GM23248 (cell line): ENCODE measurements around the gene SYTL2. TPM values are rescaled to one million over a fixed set of nuclear protein-coding genes. Genes with fewer than 3 reads are reported as not detected.

ENCODE experiments used
- DNase-seq: peaks from one replicate; pipeline ENCODE4 v3.0.0-alpha.2; 2015
- H2AFZ ChIP-seq: fragments of 200-600 bp; sonication (generic); 2 replicates; pipeline ENCODE4 v1.6.1; 2016; ENCODE audit warnings: antibody characterized with exemption
- H3F3A ChIP-seq: fragments of 200-600 bp; sonication (generic); 2 replicates; pipeline ENCODE4 v1.6.1; 2016; ENCODE audit warnings: mild to moderate bottlenecking, antibody characterized with exemption, mixed run types; ENCODE audit not compliant: insufficient read depth
- H3K27ac ChIP-seq: fragments of 200-600 bp; sonication (generic); 2 replicates; pipeline ENCODE4 v1.5.1; 2016; ENCODE audit warnings: mild to moderate bottlenecking
- H3K27me3 ChIP-seq: fragments of 200-600 bp; sonication (generic); replicated peaks from 2 replicates; pipeline ENCODE4 v1.6.1; 2016; ENCODE audit warnings: mild to moderate bottlenecking; ENCODE audit not compliant: insufficient read depth
- H3K36me3 ChIP-seq: fragments of 200-600 bp; sonication (generic); 2 replicates; pipeline ENCODE4 v1.6.1; 2016; ENCODE audit warnings: low read depth, mild to moderate bottlenecking
- H3K4me1 ChIP-seq: fragments of 200-600 bp; sonication (generic); 2 replicates; pipeline ENCODE4 v1.6.1; 2016; ENCODE audit warnings: mild to moderate bottlenecking; ENCODE audit not compliant: insufficient read depth
- H3K4me2 ChIP-seq: fragments of 200-600 bp; sonication (generic); one replicate; pipeline ENCODE4 v1.6.1; 2016; ENCODE audit warnings: mild to moderate bottlenecking; ENCODE audit not compliant: unreplicated experiment
- H3K4me3 ChIP-seq: fragments of 200-600 bp; sonication (generic); 2 replicates; pipeline ENCODE4 v1.5.1; 2016; ENCODE audit warnings: mild to moderate bottlenecking
- H3K79me2 ChIP-seq: fragments of 200-600 bp; sonication (generic); 2 replicates; pipeline ENCODE4 v1.6.1; 2016; ENCODE audit warnings: mild to moderate bottlenecking; ENCODE audit not compliant: insufficient read depth
- H3K9ac ChIP-seq: fragments of 200-600 bp; sonication (generic); 2 replicates; pipeline ENCODE4 v1.6.1; 2016; ENCODE audit warnings: mild to moderate bottlenecking
- H3K9me2 ChIP-seq: fragments of 200-600 bp; sonication (generic); 2 replicates; pipeline ENCODE4 v1.6.1; 2016; ENCODE audit warnings: mixed run types, mild to moderate bottlenecking, moderate library complexity; ENCODE audit not compliant: insufficient read depth
- H3K9me3 ChIP-seq: fragments of 200-600 bp; sonication (generic); one replicate; pipeline ENCODE4 v1.6.1; 2017; ENCODE audit warnings: low read depth
- H4K20me1 ChIP-seq: fragments of 200-600 bp; sonication (generic); 2 replicates; pipeline ENCODE4 v1.6.0; 2016; ENCODE audit not compliant: insufficient read depth
- EZH2 ChIP-seq: fragments of 200-600 bp; sonication (generic); IDR thresholded peaks from 2 replicates; pipeline ENCODE4 v1.6.1; 2018; ENCODE audit warnings: antibody characterized with exemption, mild to moderate bottlenecking; ENCODE audit not compliant: insufficient read depth, poor library complexity, severe bottlenecking
- EZH2phosphoT487 ChIP-seq: fragments of 200-600 bp; sonication (generic); IDR thresholded peaks from 2 replicates; pipeline ENCODE4 v1.6.1; 2018; ENCODE audit warnings: antibody characterized with exemption, moderate library complexity, mild to moderate bottlenecking, low read depth; ENCODE audit not compliant: insufficient read depth
- WGBS, 2 experiments: methylation state at CpG; one replicate each; pipeline ENCODE4 v1.1.6; 2015 to 2017; ENCODE audit warnings: low lambda C conversion rate in 2 of 2, low coverage in 1 of 2; ENCODE audit errors: missing lambda C conversion rate in 2 of 2; 5-methylcytosine and 5-hydroxymethylcytosine counted together
- in situ Hi-C: fragments of 300-500 bp; cut with MboI; formaldehyde crosslinking; loops from 2 replicates; pipeline ENCODE4 v1.15.0; 2020
- polyA plus RNA-seq: library from polyadenylated mRNA; unstranded; fragments of >200 nt; fragmentation: Nextera tagmentation; extraction: Ambion mirVana; gene quantifications from 2 replicates; pipeline ENCODE4 v1.2.1, GENCODE V29; 2016
- total RNA-seq: library from RNA; depleted of rRNA; stranded (reverse); fragments of >200 nt; shearing (Covaris generic); gene quantifications from 2 replicates; pipeline ENCODE4 v1.2.3, GENCODE V29; 2014; rRNA removed

SYTL2 gene
- total and polyA plus RNA-seq, 2 experiments from 2014 or later, result 3.5 to 5.3 TPM

GRCh38 chr11:85652786-85653447 lies 158.0 kb downstream of the SYTL2 start:
- no peak overlapping the region for H3K9ac ChIP-seq
- H2AFZ ChIP-seq, result no peak overlapping the region
- in situ Hi-C loops, result no loop called here
- TF ChIP-seq EZH2 (no peak), EZH2phosphoT487 (no peak)
- H3K27me3 ChIP-seq, result no peaks in the 10 kb centered on the region
- H3K4me1 ChIP-seq, result peaks cover 18% of the 10 kb centered on the region
- H3K79me2 ChIP-seq, result peaks cover 83% of the 10 kb centered on the region
- no peak overlapping the region for H3K4me3 ChIP-seq
- 53 to 61% methylated on average over 3 of the region's 3 CpGs for WGBS, 2 experiments
- peaks cover 83% of the 10 kb centered on the region for H3F3A ChIP-seq
- H4K20me1 ChIP-seq, result no peaks in the 10 kb centered on the region
- peaks cover 36% of the 10 kb centered on the region for H3K36me3 ChIP-seq
- H3K27ac ChIP-seq, result no peak overlapping the region
- no peaks in the 10 kb centered on the region for H3K9me3 ChIP-seq
- DNase-seq, result no peak
- H3K4me2 ChIP-seq, result no peak overlapping the region
- no peaks in the 10 kb centered on the region for H3K9me2 ChIP-seq

GRCh38 chr11:85651118-85651517 lies 159.8 kb downstream of the SYTL2 start:
- Histone ChIP-seq H3K79me2 (peaks cover 71% of the 10 kb centered on the region), H3K9me2 (no peaks in the 10 kb centered on the region), H2AFZ (no peak overlapping the region), H3F3A (peaks cover 66% of the 10 kb centered on the region), H4K20me1 (no peaks in the 10 kb centered on the region), H3K27me3 (no peaks in the 10 kb centered on the region), H3K27ac (no peak overlapping the region), H3K36me3 (peaks cover 18% of the 10 kb centered on the region), H3K9ac (no peak overlapping the region), H3K9me3 (no peaks in the 10 kb centered on the region), H3K4me3 (no peak overlapping the region), H3K4me1 (peaks cover 21% of the 10 kb centered on the region), H3K4me2 (no peak overlapping the region)
- WGBS, 2 experiments, result 95 to 100% methylated on average over 1 of the region's 1 CpG
- TF ChIP-seq EZH2phosphoT487 (no peak), EZH2 (no peak)
- in situ Hi-C loops, result no loop called here
- DNase-seq, result no peak

- Histone ChIP-seq H3K36me3 (no peaks in the 10 kb centered on the region), H3F3A (peaks cover 40% of the 10 kb centered on the region), H3K27me3 (no peaks in the 10 kb centered on the region), H3K9ac (peak within 1 kb of the TSS; percentile 85), H2AFZ (peak within 1 kb of the TSS; percentile 96), H3K27ac (peak within 1 kb of the TSS; percentile 64), H3K9me3 (no peaks in the 10 kb centered on the region), H3K9me2 (no peaks in the 10 kb centered on the region), H3K4me2 (peak within 1 kb of the TSS; percentile 98), H3K4me1 (peaks cover 21% of the 10 kb centered on the region), H3K79me2 (peaks cover 40% of the 10 kb centered on the region), H4K20me1 (no peaks in the 10 kb centered on the region), H3K4me3 (peak within 1 kb of the TSS; percentile 90)
- TF ChIP-seq EZH2, result no peak
- TF ChIP-seq EZH2phosphoT487, result no peak
- in situ Hi-C loops, result no loop called here
- WGBS, 2 experiments, result 1 to 2% methylated on average over 33 of the region's 33 CpGs
- DNase-seq, result peak; percentile 93
These were observed 163.2 kb downstream of the SYTL2 start, which contains the start of gene TMEM126A for GRCh38 chr11:85647604-85648299. Gene TMEM126A (plus strand): TSS chr11:85647967. CDS start chr11:85650256, 2,289 bp downstream.

- Histone ChIP-seq H3K36me3 (no peaks in the 10 kb centered on the region), H3K4me1 (peaks cover 21% of the 10 kb centered on the region), H3K4me3 (peak overlapping the region; percentile 90), H3K79me2 (peaks cover 40% of the 10 kb centered on the region), H3K9me2 (no peaks in the 10 kb centered on the region), H3K9ac (peak overlapping the region; percentile 85), H3F3A (peaks cover 39% of the 10 kb centered on the region), H2AFZ (peak overlapping the region; percentile 96), H4K20me1 (no peaks in the 10 kb centered on the region), H3K4me2 (peak overlapping the region; percentile 98), H3K9me3 (no peaks in the 10 kb centered on the region), H3K27ac (peak overlapping the region; percentile 64), H3K27me3 (no peaks in the 10 kb centered on the region)
- 21 to 23% methylated on average over 2 of the region's 2 CpGs for WGBS, 2 experiments
- peak; percentile 34 for DNase-seq
- in situ Hi-C loops, result no loop called here
- TF ChIP-seq EZH2 (no peak), EZH2phosphoT487 (no peak)
These were observed 163.9 kb downstream of the SYTL2 start for GRCh38 chr11:85647078-85647477.

Other genes starting within 250 kb of the SYTL2 start
- gene DLG2, start 183.8 kb downstream of the SYTL2 start, total RNA-seq, result 1.7 and 9.0 TPM in 2 replicates
- gene DLG2, start 183.8 kb downstream of the SYTL2 start, polyA plus RNA-seq, result 1.1 and 1.2 TPM in 2 replicates
- 52.2 and 60.1 TPM in 2 replicates for gene TMEM126B, start 182.5 kb downstream of the SYTL2 start, total RNA-seq
- 53.6 and 54.9 TPM in 2 replicates for gene TMEM126B, start 182.5 kb downstream of the SYTL2 start, polyA plus RNA-seq
- gene TMEM126A, start 163.2 kb downstream of the SYTL2 start, total RNA-seq, result 21.5 and 22.9 TPM in 2 replicates
- gene TMEM126A, start 163.2 kb downstream of the SYTL2 start, polyA plus RNA-seq, result 64.0 and 69.8 TPM in 2 replicates
- 27.6 and 43.8 TPM in 2 replicates for gene CREBZF, start 146.0 kb downstream of the SYTL2 start, total RNA-seq
- 10.8 and 15.0 TPM in 2 replicates for gene CREBZF, start 146.0 kb downstream of the SYTL2 start, polyA plus RNA-seq
- 2.8 and 4.4 TPM in 2 replicates for gene CCDC89, start 124.9 kb downstream of the SYTL2 start, total RNA-seq
- gene CCDC89, start 124.9 kb downstream of the SYTL2 start, polyA plus RNA-seq, result 3.7 and 4.6 TPM in 2 replicates
- not detected in 2 replicates for gene CCDC83, start 44.2 kb upstream of the SYTL2 start, total RNA-seq
- not detected in 2 replicates for gene CCDC83, start 44.2 kb upstream of the SYTL2 start, polyA plus RNA-seq